HepG2 (cell line): ENCODE data around the gene KRT7. TPM values are rescaled to one million over a fixed set of nuclear protein-coding genes. Genes with fewer than 3 reads are reported as not detected.

Experiments used
- ATAC-seq: fragments of 200-7000 bp; cut with Tn5 transposase; 3 replicates; pipeline ENCODE4 v1.9.1; 2020; ENCODE audit warnings: mild to moderate bottlenecking, moderate library complexity
- BruUV-seq: library from RNA; stranded (reverse); fragments of 400-500 nt; replicated peaks from 2 replicates; lab custom pipeline; 2021; lab: Mats Ljungman, UMichigan
- CTCF ChIA-PET: fragments of 300-600 bp; formaldehyde crosslinking; extraction: SDS; loops from one replicate; lab custom pipeline; 2021; ENCODE audit warnings: low total read pairs, inconsistent platforms, low intra/inter-chr PET ratio; lab: Yijun Ruan, JAX
- POLR2A ChIA-PET: fragments of 350-600 bp; sonication (Branson Sonifier 250); formaldehyde crosslinking; loops from one replicate; lab custom pipeline; 2020; ENCODE audit warnings: antibody characterized with exemption, inconsistent platforms; lab: Yijun Ruan, JAX
- DNase-seq: peaks from one replicate; pipeline ENCODE4 v3.0.0-alpha.2; 2015; ENCODE audit warnings: low spot score
- FAIRE-seq: peaks from 3 replicates; lab custom pipeline; 2011; peaks lifted over from hg19 to GRCh38; lab: Jason Lieb, UNC
- H2AFZ ChIP-seq: one replicate; pipeline ENCODE4 v1.6.1; 2011; ENCODE audit warnings: low read length, inconsistent platforms
- H3K27ac ChIP-seq: fragments of 300-600 bp; 3 replicates; pipeline ENCODE4 v1.8.0; 2011; ENCODE audit warnings: mixed run types, mild to moderate bottlenecking, mixed read lengths, low read length, inconsistent platforms; ENCODE audit not compliant: insufficient read depth; ENCODE audit errors: extremely low read length
- H3K27me3 ChIP-seq, 2 experiments: fragments of 200-600 bp in 1 of 2; 2 replicates in 1 of 2; 3 replicates in 1 of 2; pipeline versions ENCODE4 v1.6.0 to v1.8.0; 2011; ENCODE audit warnings: low read length in 2 of 2, mild to moderate bottlenecking in 2 of 2, moderate library complexity in 2 of 2, inconsistent platforms in 1 of 2; ENCODE audit not compliant: insufficient read depth in 2 of 2, control insufficient read depth in 1 of 2
- H3K36me3 ChIP-seq, 2 experiments: fragments of 200-600 bp in 1 of 2; replicated peaks in 1 of 2; 2 replicates in 1 of 2; 3 replicates in 1 of 2; pipeline versions ENCODE4 v1.5.1 to v1.8.0; 2011; ENCODE audit warnings: low read length in 2 of 2, inconsistent platforms in 1 of 2; ENCODE audit not compliant: insufficient read depth in 2 of 2, control insufficient read depth in 1 of 2
- H3K4me1 ChIP-seq: 2 replicates; pipeline ENCODE4 v1.5.1; 2012; ENCODE audit warnings: low read length, inconsistent platforms; ENCODE audit not compliant: insufficient read depth
- H3K4me2 ChIP-seq: 2 replicates; pipeline ENCODE4 v1.6.0; 2011; ENCODE audit warnings: low read depth, low read length, inconsistent platforms
- H3K4me3 ChIP-seq, 3 experiments: fragments of 200-600 bp in 1 of 3; sonication (generic), shearing (Covaris generic) in 1 of 3; replicated peaks in 1 of 3; 2 replicates each; pipeline ENCODE4 v1.5.1; 2011 to 2016; ENCODE audit warnings: low read length in 3 of 3, inconsistent platforms in 2 of 3, low read depth in 2 of 3, mild to moderate bottlenecking in 2 of 3, control low read depth in 1 of 3, mixed read lengths in 1 of 3; ENCODE audit not compliant: insufficient read depth in 1 of 3
- H3K79me2 ChIP-seq: one replicate; pipeline ENCODE4 v1.6.1; 2011; ENCODE audit warnings: low read length, inconsistent platforms; ENCODE audit not compliant: insufficient read depth
- H3K9ac ChIP-seq: 2 replicates; pipeline ENCODE4 v1.6.0; 2011; ENCODE audit warnings: mild to moderate bottlenecking, low read depth, low read length, inconsistent platforms; ENCODE audit not compliant: insufficient read depth
- H3K9me3 ChIP-seq: 2 replicates; pipeline ENCODE4 v1.5.1; 2012; ENCODE audit warnings: mild to moderate bottlenecking, low read length
- H4K20me1 ChIP-seq: 2 replicates; pipeline ENCODE4 v1.6.0; 2011; ENCODE audit warnings: inconsistent platforms, mild to moderate bottlenecking, low read length, moderate library complexity; ENCODE audit not compliant: insufficient read depth
- SALL2 ChIP-seq: sonication (generic); formaldehyde crosslinking; IDR thresholded peaks from 2 replicates; pipeline ENCODE4 v1.8.1; 2023; ENCODE audit warnings: mild to moderate bottlenecking, missing genetic modification reagents, inconsistent platforms
- TOE1 ChIP-seq: sonication (generic); formaldehyde crosslinking; IDR thresholded peaks from 2 replicates; pipeline ENCODE4 v1.4.0; 2020; ENCODE audit warnings: mild to moderate bottlenecking, missing genetic modification reagents
- ZNF329 ChIP-seq: sonication (generic); formaldehyde crosslinking; IDR thresholded peaks from 2 replicates; pipeline ENCODE4 v1.9.0; 2021; ENCODE audit warnings: low read depth, mild to moderate bottlenecking, missing genetic modification reagents
- WGBS: methylation state at CpG from one replicate; pipeline ENCODE4 v1.1.6; 2017; ENCODE audit warnings: low lambda C conversion rate; 5-methylcytosine and 5-hydroxymethylcytosine counted together
- in situ Hi-C: cut with HindIII; loops from 2 replicates; pipeline ENCODE4 v1.10.0; 2017; ENCODE audit warnings: low pct_unique_long_range_greater_than_20kb; ENCODE audit not compliant: extremely low pct_ligation_motif_present
- intact Hi-C: fragments of 100-400 bp; cut with micrococcal nuclease; formaldehyde crosslinking; loops from one replicate; pipeline ENCODE4 v1.10.0; 2022; ENCODE audit not compliant: unreplicated experiment
- polyA plus RNA-seq, 8 experiments: library from polyadenylated mRNA; depleted of rRNA in 3 of 8; stranded (reverse) in 7 of 8; unstranded in 1 of 8; fragments of >200 nt; fragmentation: Illumina TruSeq in 4 of 8; extraction: Trizol in 4 of 8; gene quantifications; 2 replicates each; pipeline versions ENCODE4 v1.2.1 to v1.2.3, GENCODE V29; 2011 to 2016; ENCODE audit warnings: low read depth in 4 of 8, missing spikeins in 1 of 8, mixed read lengths in 1 of 8; ENCODE audit not compliant: insufficient read depth in 1 of 8
- total RNA-seq, 5 experiments: library from RNA; depleted of rRNA; stranded (reverse); fragments of >200 nt; fragmentation: Illumina TruSeq; extraction: Trizol; gene quantifications; 2 replicates each; pipeline ENCODE4 v1.2.3, GENCODE V29; 2016; ENCODE audit warnings: low read depth in 1 of 5
- TF ChIP-seq, protein P1 (sequence below): sonication (generic); formaldehyde crosslinking; IDR thresholded peaks from 2 replicates; pipeline ENCODE4 v1.5.0; 2020; ENCODE audit warnings: missing genetic modification reagents
- TF ChIP-seq, protein P2 (sequence below): sonication (generic); formaldehyde crosslinking; IDR thresholded peaks from 2 replicates; pipeline ENCODE4 v1.8.0; 2022; ENCODE audit warnings: mild to moderate bottlenecking, missing genetic modification reagents; ENCODE audit not compliant: insufficient replicate concordance
- TF ChIP-seq, protein P3 (sequence below): sonication (generic); formaldehyde crosslinking; IDR thresholded peaks from 2 replicates; pipeline ENCODE4 v1.5.1; 2020; ENCODE audit warnings: missing genetic modification reagents, mild to moderate bottlenecking, borderline replicate concordance

KRT7 gene
- total and polyA plus RNA-seq, 2 of the 13 experiments (the other 11 are each of a cell fraction or from before 2014, with no cell fraction given), result 0.83 TPM; not detected in 1

DNA sequence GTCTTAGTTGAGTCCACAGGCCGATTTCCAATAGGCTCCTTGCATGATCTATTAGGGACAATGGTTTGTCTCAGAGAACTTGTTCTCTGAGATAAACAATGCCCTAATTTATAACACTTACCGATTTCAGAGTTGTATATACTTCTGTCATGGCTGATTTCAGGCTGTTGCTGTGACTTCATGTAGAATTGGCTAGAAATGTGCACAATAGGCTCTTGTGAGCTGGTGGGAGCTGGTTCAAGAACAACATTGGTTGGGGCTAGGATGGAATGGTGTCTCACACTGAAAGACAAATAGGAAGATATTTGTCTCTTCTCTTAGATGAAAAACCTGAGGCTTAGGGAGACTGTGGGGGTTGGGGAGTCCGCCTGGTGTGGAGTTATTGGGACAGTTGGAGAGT lies 34.7 kb downstream of the KRT7 start:
- Histone ChIP-seq H3K9me3 (peaks cover 4% of the 10 kb centered on the region; the same call in 1 of the 2 replicates), H4K20me1 (no peaks in the 10 kb centered on the region), H2AFZ (no peak overlapping the region), H3K4me1 (no peaks in the 10 kb centered on the region), H3K79me2 (no peaks in the 10 kb centered on the region), H3K27ac (no peak overlapping the region), H3K36me3 (no peaks in the 10 kb centered on the region), H3K4me2 (no peak overlapping the region), H3K9ac (no peak overlapping the region), H3K27me3 (no peaks in the 10 kb centered on the region; a peak in 3 of 5 replicates), H3K4me3 (no peak overlapping the region)
- TF ChIP-seq, protein P1, sequence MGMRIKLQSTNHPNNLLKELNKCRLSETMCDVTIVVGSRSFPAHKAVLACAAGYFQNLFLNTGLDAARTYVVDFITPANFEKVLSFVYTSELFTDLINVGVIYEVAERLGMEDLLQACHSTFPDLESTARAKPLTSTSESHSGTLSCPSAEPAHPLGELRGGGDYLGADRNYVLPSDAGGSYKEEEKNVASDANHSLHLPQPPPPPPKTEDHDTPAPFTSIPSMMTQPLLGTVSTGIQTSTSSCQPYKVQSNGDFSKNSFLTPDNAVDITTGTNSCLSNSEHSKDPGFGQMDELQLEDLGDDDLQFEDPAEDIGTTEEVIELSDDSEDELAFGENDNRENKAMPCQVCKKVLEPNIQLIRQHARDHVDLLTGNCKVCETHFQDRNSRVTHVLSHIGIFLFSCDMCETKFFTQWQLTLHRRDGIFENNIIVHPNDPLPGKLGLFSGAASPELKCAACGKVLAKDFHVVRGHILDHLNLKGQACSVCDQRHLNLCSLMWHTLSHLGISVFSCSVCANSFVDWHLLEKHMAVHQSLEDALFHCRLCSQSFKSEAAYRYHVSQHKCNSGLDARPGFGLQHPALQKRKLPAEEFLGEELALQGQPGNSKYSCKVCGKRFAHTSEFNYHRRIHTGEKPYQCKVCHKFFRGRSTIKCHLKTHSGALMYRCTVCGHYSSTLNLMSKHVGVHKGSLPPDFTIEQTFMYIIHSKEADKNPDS (CRISPR knock-in tag), result no peak
- TF ChIP-seq, protein P2, sequence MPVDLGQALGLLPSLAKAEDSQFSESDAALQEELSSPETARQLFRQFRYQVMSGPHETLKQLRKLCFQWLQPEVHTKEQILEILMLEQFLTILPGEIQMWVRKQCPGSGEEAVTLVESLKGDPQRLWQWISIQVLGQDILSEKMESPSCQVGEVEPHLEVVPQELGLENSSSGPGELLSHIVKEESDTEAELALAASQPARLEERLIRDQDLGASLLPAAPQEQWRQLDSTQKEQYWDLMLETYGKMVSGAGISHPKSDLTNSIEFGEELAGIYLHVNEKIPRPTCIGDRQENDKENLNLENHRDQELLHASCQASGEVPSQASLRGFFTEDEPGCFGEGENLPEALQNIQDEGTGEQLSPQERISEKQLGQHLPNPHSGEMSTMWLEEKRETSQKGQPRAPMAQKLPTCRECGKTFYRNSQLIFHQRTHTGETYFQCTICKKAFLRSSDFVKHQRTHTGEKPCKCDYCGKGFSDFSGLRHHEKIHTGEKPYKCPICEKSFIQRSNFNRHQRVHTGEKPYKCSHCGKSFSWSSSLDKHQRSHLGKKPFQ (CRISPR knock-in tag), result no peak
- TF ChIP-seq, protein P3, sequence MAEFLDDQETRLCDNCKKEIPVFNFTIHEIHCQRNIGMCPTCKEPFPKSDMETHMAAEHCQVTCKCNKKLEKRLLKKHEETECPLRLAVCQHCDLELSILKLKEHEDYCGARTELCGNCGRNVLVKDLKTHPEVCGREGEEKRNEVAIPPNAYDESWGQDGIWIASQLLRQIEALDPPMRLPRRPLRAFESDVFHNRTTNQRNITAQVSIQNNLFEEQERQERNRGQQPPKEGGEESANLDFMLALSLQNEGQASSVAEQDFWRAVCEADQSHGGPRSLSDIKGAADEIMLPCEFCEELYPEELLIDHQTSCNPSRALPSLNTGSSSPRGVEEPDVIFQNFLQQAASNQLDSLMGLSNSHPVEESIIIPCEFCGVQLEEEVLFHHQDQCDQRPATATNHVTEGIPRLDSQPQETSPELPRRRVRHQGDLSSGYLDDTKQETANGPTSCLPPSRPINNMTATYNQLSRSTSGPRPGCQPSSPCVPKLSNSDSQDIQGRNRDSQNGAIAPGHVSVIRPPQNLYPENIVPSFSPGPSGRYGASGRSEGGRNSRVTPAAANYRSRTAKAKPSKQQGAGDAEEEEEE (CRISPR knock-in tag), result no peak
- TF ChIP-seq TOE1 (no peak), SALL2 (CRISPR knock-in tag) (no peak), ZNF329 (CRISPR knock-in tag) (no peak)
- no TSS peak for BruUV-seq
- CTCF ChIA-PET, result no interaction called here
- FAIRE-seq, result no peak
- intact Hi-C loops (no loop called here), in situ Hi-C loops (no loop called here)
- ATAC-seq, result no peak
- WGBS, result 7% methylated on average over 3 of the region's 3 CpGs
- POLR2A ChIA-PET, result no interaction called here
- DNase-seq, result no peak
